ENCODE measurements around the gene STAB2.
"Not testable (repeated sequence)": the region's sequence is repeated elsewhere in the genome, so short reads cannot be mapped to it uniquely, and the experiment has no call there.

Gene STAB2

GRCh38 chr12:103809154-103809553, 222.1 kb downstream of the STAB2 start:
- DNase-seq (ENCODE audit: low spot score): no peak

GRCh38 chr12:103809639-103810038, 222.6 kb downstream of the STAB2 start:
- DNase-seq (ENCODE audit: low spot score): not testable (repeated sequence)

GRCh38 chr12:103810111-103810510, 223.0 kb downstream of the STAB2 start:
- no peak for DNase-seq (ENCODE audit: low spot score)

- no peak for DNase-seq (ENCODE audit: low spot score)
Measured at GRCh38 chr12:103811791-103812190, 224.7 kb downstream of the STAB2 start.

- DNase-seq (ENCODE audit: low spot score): no peak
Measured at GRCh38 chr12:103812789-103813188, 225.7 kb downstream of the STAB2 start.

GRCh38 chr12:103813426-103813825, 226.4 kb downstream of the STAB2 start:
- no peak for DNase-seq (ENCODE audit: low spot score)

GRCh38 chr12:103813949-103814348, 226.9 kb downstream of the STAB2 start:
- no peak for DNase-seq (ENCODE audit: low spot score)

GRCh38 chr12:103814436-103814835, 227.4 kb downstream of the STAB2 start:
- no peak for DNase-seq (ENCODE audit: low spot score)

All from COLO829 (cell line).